Measurements from ENCODE around the gene D2HGDH. TPM values are rescaled to one million over a fixed set of nuclear protein-coding genes. Genes with fewer than 3 reads are reported as not detected.
A peak's percentile ranks its signal among the peaks of the same experiment; 100 is the strongest.
"Not testable (repeated sequence)": the region's sequence is repeated elsewhere in the genome, so short reads cannot be mapped to it uniquely, and the experiment has no call there.

D2HGDH gene
- total RNA-seq, 1 donor from 2014 or later, result 19.0 TPM

GRCh38 chr2:241724259-241724974 lies 10.0 kb upstream of the D2HGDH start:
- no peak for ATAC-seq (ENCODE audit: poor library complexity)
- no peak for DNase-seq
- intact Hi-C loops (cut with DNase I), result no loop called here

- ATAC-seq (ENCODE audit: poor library complexity) (no peak), DNase-seq (no peak)
- intact Hi-C loops (cut with DNase I), result no loop called here
Measured at GRCh38 chr2:241724975-241725870, 9.2 kb upstream of the D2HGDH start.

GRCh38 chr2:241726459-241726858 lies 8.0 kb upstream of the D2HGDH start:
- ATAC-seq (ENCODE audit: poor library complexity) (no peak), DNase-seq (no peak)
- intact Hi-C loops (cut with DNase I), result no loop called here

GRCh38 chr2:241728000-241728399 lies 6.4 kb upstream of the D2HGDH start:
- intact Hi-C loops (cut with DNase I), result no loop called here
- no peak for DNase-seq
- ATAC-seq (ENCODE audit: poor library complexity), result peak; percentile 45

GRCh38 chr2:241728627-241729026 lies 5.8 kb upstream of the D2HGDH start:
- intact Hi-C loops (cut with DNase I), result no loop called here
- DNase-seq (peak; percentile 86), ATAC-seq (ENCODE audit: poor library complexity) (peak; percentile 85)

- no peak for ATAC-seq (ENCODE audit: poor library complexity)
- intact Hi-C loops (cut with DNase I), result no loop called here
- no peak for DNase-seq
Measured at GRCh38 chr2:241729868-241730267, 4.6 kb upstream of the D2HGDH start.

GRCh38 chr2:241730671-241731293 lies 3.6 kb upstream of the D2HGDH start:
- ATAC-seq (ENCODE audit: poor library complexity), result no peak
- intact Hi-C loops (cut with DNase I), result no loop called here
- DNase-seq, result peak; percentile 23

- ATAC-seq (ENCODE audit: poor library complexity); intact Hi-C loops (cut with DNase I): not testable (repeated sequence)
- DNase-seq, result peak; percentile 86
Measured at GRCh38 chr2:241732513-241733186, 1.8 kb upstream of the D2HGDH start.

GRCh38 chr2:241733391-241734207 lies 831 bp upstream of the D2HGDH start:
- ATAC-seq (ENCODE audit: poor library complexity) (no peak), DNase-seq (peak; percentile 40)
- intact Hi-C loops (cut with DNase I), result no loop called here

GRCh38 chr2:241734208-241734466 lies 293 bp upstream of the D2HGDH start:
- no peak for DNase-seq
- no peak for ATAC-seq (ENCODE audit: poor library complexity)
- intact Hi-C loops (cut with DNase I), result no loop called here

- DNase-seq (no peak), ATAC-seq (ENCODE audit: poor library complexity) (no peak)
- intact Hi-C loops (cut with DNase I), result loop anchor here (5.0 kb wide), 1 partner anchor 141 kb away; no protein-coding TSS in a partner anchor
Measured at GRCh38 chr2:241736111-241736510, 1.7 kb downstream of the D2HGDH start.

- ATAC-seq (ENCODE audit: poor library complexity), result no peak
- DNase-seq, result no peak
- intact Hi-C loops (cut with DNase I), result loop anchor here (5.0 kb wide), 1 partner anchor 139 kb away; no protein-coding TSS in a partner anchor
Measured at GRCh38 chr2:241738040-241738686, 3.7 kb downstream of the D2HGDH start.

GRCh38 chr2:241739177-241739576 lies 4.7 kb downstream of the D2HGDH start:
- DNase-seq (no peak), ATAC-seq (ENCODE audit: poor library complexity) (no peak)
- intact Hi-C loops (cut with DNase I), result loop anchor here (5.0 kb wide), 1 partner anchor 138 kb away; no protein-coding TSS in a partner anchor

- DNase-seq (no peak), ATAC-seq (ENCODE audit: poor library complexity) (no peak)
- intact Hi-C loops (cut with DNase I), result loop anchor here (5.0 kb wide), 1 partner anchor 138 kb away; no protein-coding TSS in a partner anchor
Measured at GRCh38 chr2:241739651-241740050, 5.2 kb downstream of the D2HGDH start.

- intact Hi-C loops (cut with DNase I), result no loop called here
- no peak for ATAC-seq (ENCODE audit: poor library complexity)
- no peak for DNase-seq
Measured at GRCh38 chr2:241741016-241741415, 6.6 kb downstream of the D2HGDH start.

GRCh38 chr2:241742320-241742939 lies 8.0 kb downstream of the D2HGDH start:
- ATAC-seq (ENCODE audit: poor library complexity), result no peak
- intact Hi-C loops (cut with DNase I), result no loop called here
- DNase-seq, result no peak

- intact Hi-C loops (cut with DNase I); DNase-seq; ATAC-seq (ENCODE audit: poor library complexity): not testable (repeated sequence)
Measured at GRCh38 chr2:241743008-241743407, 8.6 kb downstream of the D2HGDH start.
